ENCODE measurements around the gene FAM200A.
A peak's percentile ranks its signal among the peaks of the same experiment; 100 is the strongest.
"Not testable (repeated sequence)": the region's sequence is repeated elsewhere in the genome, so short reads cannot be mapped to it uniquely, and the experiment has no call there.

FAM200A gene

DNA sequence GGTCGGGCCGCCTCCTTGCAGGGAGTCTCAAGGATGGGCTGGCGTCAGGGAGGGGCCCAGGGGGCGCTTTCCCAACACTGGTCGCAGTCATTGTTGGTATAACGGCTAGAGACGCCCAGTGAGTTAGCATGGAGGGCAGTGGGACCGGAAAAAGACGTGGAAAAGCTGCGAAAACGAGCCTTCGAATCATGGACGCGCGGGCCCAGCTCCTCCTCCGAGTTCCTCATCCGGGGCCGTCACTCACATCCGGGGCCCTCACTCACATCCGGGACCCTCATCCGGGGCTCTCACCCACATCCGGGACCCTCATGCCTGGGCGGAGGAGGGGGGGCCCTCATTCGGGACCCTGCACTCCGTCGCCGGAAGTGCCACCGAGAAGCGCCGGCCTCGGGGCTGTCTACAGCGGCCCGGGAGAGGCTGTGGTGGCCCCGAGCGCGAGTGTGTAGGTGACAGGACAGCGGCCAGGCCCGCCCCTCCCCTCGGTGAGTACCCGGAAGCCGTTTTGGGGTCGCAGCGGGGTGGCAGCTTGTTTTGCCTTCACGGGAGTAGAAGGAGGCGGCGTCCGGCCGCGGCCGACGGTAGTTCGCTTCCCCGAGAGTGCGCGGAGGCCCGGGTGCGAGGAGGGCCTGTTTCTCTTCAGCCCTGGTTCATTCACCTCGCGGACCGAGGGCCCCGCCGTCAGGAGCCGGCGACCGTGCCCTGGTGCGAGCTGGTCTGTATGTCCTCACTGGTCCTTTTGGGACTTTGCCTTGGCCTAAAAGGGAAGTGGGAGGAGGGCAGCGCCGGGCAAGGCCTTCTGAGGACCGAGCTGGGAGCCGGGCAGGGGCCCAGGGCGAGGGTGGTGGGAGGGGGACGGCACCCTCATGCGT is 6.6 kb upstream of the FAM200A start, which contains the start of gene ZNF655:
ZNF655 (plus strand) TSS at position 337 of the 869 bp plus-strand sequence. CDS start 1,918 bp downstream, outside the sequence.
- peak; percentile 96 for DNase-seq (ENCODE audit: extremely low spot score)
- ChIA-PET POLR2A (interaction anchor here (0.7 to 1.3 kb wide), 8 partner anchors 8 to 523 kb away, joined by 3 to 7 read pairs (median 4); partner anchors contain the start of genes ZKSCAN5, ZNF3 and ZNF394), CTCF (interaction anchor here (0.6 to 1.4 kb wide), 6 partner anchors 8 to 101 kb away, joined by 3 to 4 read pairs (median 3); no protein-coding TSS in a partner anchor)
- TF ChIP-seq, protein P1, sequence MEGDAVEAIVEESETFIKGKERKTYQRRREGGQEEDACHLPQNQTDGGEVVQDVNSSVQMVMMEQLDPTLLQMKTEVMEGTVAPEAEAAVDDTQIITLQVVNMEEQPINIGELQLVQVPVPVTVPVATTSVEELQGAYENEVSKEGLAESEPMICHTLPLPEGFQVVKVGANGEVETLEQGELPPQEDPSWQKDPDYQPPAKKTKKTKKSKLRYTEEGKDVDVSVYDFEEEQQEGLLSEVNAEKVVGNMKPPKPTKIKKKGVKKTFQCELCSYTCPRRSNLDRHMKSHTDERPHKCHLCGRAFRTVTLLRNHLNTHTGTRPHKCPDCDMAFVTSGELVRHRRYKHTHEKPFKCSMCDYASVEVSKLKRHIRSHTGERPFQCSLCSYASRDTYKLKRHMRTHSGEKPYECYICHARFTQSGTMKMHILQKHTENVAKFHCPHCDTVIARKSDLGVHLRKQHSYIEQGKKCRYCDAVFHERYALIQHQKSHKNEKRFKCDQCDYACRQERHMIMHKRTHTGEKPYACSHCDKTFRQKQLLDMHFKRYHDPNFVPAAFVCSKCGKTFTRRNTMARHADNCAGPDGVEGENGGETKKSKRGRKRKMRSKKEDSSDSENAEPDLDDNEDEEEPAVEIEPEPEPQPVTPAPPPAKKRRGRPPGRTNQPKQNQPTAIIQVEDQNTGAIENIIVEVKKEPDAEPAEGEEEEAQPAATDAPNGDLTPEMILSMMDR (IDR thresholded peaks at IDR 0.05; ENCODE audit: control extremely low read depth, extremely low read depth, low read depth, missing control alignments): no peak

DNA sequence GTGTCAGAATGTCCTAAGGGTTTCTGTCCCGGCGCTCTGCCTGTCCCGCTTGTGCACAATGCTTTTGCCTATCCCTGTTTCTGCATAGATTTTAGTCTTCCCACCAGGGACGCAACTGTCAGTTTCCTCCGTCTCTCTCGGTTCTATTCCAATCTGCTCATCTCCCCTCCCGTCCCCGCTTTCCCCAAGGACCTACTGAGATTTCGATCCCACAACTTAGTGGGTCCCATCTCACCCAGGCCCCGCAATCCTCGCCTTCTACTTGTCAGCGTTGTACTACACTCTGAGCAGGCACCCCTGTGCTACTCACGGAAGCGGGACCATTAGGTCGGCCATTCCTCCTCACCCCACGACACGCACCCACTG is 6.0 kb upstream of the FAM200A start:
- CTCF ChIA-PET: interaction anchor here (0.6 to 1.4 kb wide), 7 partner anchors 8 to 59 kb away, joined by 3 to 4 read pairs (median 4); partner anchors contain the start of gene ZSCAN25
- no peak for DNase-seq (ENCODE audit: extremely low spot score)
- TF ChIP-seq, protein P1 (IDR thresholded peaks at IDR 0.05; ENCODE audit: control extremely low read depth, extremely low read depth, low read depth, missing control alignments): no peak
- POLR2A ChIA-PET: interaction anchor here (0.7 to 1.3 kb wide), 7 partner anchors 8 to 523 kb away, joined by 3 to 7 read pairs (median 4); partner anchors contain the start of genes ZKSCAN5, ZNF3 and ZNF394

DNA sequence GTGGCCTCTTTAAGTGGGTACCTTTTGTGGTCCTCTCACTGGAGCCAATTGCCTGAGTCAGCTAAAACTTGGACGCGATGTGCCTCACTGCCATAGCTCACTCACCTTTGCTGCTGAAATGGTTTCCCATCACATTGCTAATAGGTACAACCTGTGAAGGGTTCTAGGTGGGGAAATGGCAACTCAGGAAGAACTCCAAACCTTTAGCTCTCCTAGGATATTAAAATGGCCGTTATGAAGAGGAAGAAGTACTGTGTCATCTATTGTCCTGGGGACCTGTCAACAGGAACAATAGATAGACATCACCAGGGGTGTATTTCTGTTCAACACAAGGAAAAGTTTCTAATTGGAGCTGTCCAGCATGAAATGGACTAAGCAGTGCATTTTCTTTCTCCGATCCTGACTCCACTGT is 5.3 kb upstream of the FAM200A start:
- POLR2A ChIA-PET: no interaction called here
- TF ChIP-seq, protein P1 (IDR thresholded peaks at IDR 0.05; ENCODE audit: control extremely low read depth, extremely low read depth, low read depth, missing control alignments): no peak
- DNase-seq (ENCODE audit: extremely low spot score): no peak
- CTCF ChIA-PET: interaction anchor here (0.8 to 1.5 kb wide), 4 partner anchors 17 to 60 kb away, joined by 3 to 4 read pairs (median 4); partner anchors contain the start of gene ZSCAN25

DNA sequence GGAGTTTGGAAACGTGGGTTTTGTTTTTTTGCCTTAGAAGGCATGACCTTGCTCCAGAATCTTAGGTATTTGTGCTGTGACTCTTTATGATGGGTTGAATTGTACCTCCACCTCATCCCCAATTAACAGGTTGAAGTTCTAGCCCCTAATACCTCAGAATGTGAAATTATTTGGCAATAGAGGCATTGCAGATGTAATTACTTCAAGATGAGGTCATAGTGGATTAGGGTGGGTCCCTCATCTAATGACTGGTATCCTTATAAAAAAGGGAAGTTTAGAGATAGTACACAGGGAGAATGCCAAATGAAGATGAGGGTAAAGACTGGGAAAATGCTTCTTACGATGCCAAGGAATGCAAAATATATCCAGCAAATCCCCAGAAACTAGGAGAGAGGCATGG is 3.0 kb upstream of the FAM200A start:
- ChIA-PET CTCF (no interaction called here), POLR2A (no interaction called here)
- no peak for DNase-seq (ENCODE audit: extremely low spot score)
- TF ChIP-seq, protein P1 (IDR thresholded peaks at IDR 0.05; ENCODE audit: control extremely low read depth, extremely low read depth, low read depth, missing control alignments): no peak

DNA sequence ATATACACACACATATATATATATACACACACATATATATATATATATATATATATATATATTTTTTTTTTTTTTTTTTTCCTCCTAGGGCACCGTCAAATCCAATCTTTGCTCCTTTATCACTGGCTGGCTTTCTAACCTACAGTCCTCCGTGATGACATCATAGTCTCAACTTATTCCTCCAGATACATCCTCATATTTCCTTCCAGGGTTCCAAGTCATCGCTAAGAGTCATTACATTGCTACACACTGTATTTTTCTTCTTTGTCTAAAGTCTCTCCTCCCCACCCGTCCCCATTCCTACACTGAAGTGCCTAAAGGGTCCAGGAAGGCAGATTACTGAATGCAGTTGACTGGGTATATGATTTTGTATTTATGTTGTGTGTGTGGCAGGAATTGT is 1.1 kb upstream of the FAM200A start:
- no peak for DNase-seq (ENCODE audit: extremely low spot score)
- CTCF ChIA-PET: interaction anchor here (1.1 kb wide), 1 partner anchor 30 kb away, joined by 3 read pairs; no protein-coding TSS in a partner anchor
- POLR2A ChIA-PET: no interaction called here
- TF ChIP-seq, protein P1 (IDR thresholded peaks at IDR 0.05; ENCODE audit: control extremely low read depth, extremely low read depth, low read depth, missing control alignments): no peak

DNA sequence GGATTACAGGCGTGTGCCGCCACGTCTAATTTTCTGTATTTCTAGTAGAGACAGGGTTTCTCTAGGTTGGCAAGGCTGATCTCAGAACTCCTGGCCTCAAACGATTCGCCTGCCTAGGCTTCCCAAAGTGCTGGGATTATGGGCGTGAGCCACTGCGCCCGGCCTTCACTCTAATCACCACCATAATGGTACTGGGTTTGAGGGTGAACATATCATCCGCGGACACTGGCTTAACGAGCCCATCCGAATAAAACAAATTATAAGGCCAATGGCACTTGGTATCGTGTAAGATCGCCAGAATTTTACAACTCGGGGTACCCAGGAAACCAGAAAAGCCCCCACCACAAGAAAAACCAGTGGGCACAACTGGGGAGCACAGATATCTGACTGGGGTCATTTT is 580 bp downstream of the FAM200A start:
- POLR2A ChIA-PET: no interaction called here
- peak; percentile 24 for DNase-seq (ENCODE audit: extremely low spot score)
- TF ChIP-seq, protein P1 (IDR thresholded peaks at IDR 0.05; ENCODE audit: control extremely low read depth, extremely low read depth, low read depth, missing control alignments): no peak
- CTCF ChIA-PET: no interaction called here

DNA sequence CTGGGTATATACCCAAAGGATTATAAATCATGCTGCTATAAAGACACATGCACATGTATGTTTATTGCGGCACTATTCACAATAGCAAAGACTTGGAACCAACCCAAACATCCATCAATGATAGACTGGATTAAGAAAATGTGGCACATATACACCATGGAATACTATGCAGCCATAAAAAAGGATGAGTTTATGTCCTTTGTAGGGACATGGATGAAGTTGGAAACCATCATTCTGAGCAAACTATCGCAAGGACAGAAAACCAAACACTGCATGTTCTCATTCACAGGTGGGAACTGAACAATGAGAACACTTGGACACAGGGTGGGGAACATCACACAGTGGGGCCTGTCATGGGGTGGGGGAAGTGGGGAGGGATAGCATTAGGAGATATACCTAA is 2.4 kb downstream of the FAM200A start:
- POLR2A ChIA-PET; DNase-seq (ENCODE audit: extremely low spot score); CTCF ChIA-PET: not testable (repeated sequence)

DNA sequence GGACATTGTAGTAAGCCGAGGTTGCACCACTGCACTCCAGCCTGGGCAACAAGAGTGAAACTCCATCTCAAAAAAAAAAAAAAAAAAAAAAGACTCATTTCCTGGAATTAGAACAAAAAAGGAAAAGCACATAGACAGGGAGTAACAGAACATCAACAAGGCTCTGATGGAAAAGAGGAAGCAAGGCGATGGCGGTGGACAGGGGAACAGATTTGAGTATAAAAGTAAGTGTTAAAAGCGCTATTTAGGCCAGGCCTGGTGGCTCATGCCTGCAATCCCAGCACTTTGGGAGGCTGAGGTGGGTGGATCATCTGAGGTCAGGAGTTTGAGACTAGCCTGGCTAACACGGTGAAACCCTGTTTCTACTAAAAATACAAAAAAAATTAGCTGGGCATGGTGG is 6.6 kb downstream of the FAM200A start:
- CTCF ChIA-PET: interaction anchor here (1.0 kb wide), 1 partner anchor 13 kb away, joined by 4 read pairs; no protein-coding TSS in a partner anchor
- POLR2A ChIA-PET; DNase-seq (ENCODE audit: extremely low spot score): not testable (repeated sequence)

Measured in GM10248 (cell line).